Heart left ventricle (tissue), 13 donors: ENCODE results near the gene STK17A.

Source experiments
- POLR2A ChIP-seq, 2 donors: fragments of 450-650 bp; IDR thresholded peaks; one replicate each; pipeline ENCODE4 v1.6.1; 2017; ENCODE audit warnings: antibody characterized with exemption in 2 of 2, mild to moderate bottlenecking in 2 of 2, moderate library complexity in 2 of 2
- TF ChIP-seq, protein P1 (sequence below), 12 donors: fragments of 200-600 bp; sonication (generic) in 4 of 12; IDR thresholded peaks; one replicate each; pipeline versions ENCODE4 v1.5.0 to v1.8.0; 2018 to 2022; ENCODE audit warnings: antibody characterized with exemption in 12 of 12, mild to moderate bottlenecking in 5 of 12
- donor health status: ischemic (EF 13 %, LVEDD 7.1; RV severe dilation, severe dysfunction).
- donor health status: DM: no; HTN: yes; CAD: no.
- donor health status: DM: no; HTN: no; CAD: no.
- donor health status: ischemic (EF 25% LVEDD 6.9; RV normal size, moderate dysfunction).
- donor health status: ischemic (EF 25% LVEDD 5.7; RV mildly dilated, moderate dysfunction).
- donor health status: ischemic (EF 35%, LVEDD 5.7; RV mildly dilated, moderate dysfunction).
- donor health status: nonischemic (EF 11% LVEDD 7.7; RV severe dilation, severe dysfunction).
- donor health status: DM: yes; HTN: yes; CAD: no.
- donor health status: PGD.
- donor health status: ischemic (EF 29% LVEDD 5.4; RV normal size, mild dysfunction).
- donor health status: nonischemic (EF 23%, LVEDD 6.1; RV moderate dilation, normal function).

DNA sequence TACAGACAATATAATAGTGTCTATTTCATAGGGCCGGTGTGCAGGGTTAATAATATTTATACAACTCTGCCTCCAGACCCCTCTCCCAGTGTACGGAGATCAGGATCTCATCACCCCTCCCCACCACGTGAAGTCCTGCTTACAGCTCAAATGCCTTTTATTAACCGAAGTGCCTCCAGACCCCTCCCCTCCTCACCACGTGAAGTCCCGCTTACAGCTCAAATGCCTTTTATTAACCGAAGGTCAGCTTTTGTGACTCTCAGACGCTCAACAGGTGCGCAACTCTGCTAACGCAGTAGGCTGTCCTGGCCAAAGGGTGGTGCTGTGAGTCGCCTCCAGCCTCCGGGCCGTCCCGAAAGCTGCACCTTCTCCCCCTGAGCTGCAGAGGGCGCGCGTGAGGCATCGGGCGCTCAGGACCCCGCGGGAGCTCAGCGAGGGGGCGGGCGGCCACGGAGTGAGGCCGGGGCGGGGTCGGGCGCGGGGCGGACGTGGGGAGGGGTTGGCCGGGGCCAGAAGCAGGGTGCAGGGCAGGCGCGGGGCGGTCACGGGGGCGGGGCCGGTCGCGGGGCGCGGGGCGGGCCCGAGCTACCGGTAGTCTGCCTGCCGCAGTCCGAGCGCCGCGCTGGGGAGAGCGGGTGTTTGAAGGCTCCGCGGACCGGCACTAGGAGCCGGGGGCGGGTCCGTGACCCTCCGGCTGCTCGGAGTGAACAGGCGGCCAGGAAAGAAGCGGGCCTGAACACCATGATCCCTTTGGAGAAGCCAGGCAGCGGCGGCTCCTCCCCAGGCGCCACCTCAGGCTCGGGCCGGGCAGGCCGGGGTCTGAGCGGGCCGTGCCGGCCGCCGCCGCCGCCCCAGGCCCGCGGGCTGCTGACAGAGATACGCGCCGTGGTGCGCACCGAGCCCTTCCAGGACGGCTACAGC lies at the start of gene STK17A:
- TF ChIP-seq, protein P1, sequence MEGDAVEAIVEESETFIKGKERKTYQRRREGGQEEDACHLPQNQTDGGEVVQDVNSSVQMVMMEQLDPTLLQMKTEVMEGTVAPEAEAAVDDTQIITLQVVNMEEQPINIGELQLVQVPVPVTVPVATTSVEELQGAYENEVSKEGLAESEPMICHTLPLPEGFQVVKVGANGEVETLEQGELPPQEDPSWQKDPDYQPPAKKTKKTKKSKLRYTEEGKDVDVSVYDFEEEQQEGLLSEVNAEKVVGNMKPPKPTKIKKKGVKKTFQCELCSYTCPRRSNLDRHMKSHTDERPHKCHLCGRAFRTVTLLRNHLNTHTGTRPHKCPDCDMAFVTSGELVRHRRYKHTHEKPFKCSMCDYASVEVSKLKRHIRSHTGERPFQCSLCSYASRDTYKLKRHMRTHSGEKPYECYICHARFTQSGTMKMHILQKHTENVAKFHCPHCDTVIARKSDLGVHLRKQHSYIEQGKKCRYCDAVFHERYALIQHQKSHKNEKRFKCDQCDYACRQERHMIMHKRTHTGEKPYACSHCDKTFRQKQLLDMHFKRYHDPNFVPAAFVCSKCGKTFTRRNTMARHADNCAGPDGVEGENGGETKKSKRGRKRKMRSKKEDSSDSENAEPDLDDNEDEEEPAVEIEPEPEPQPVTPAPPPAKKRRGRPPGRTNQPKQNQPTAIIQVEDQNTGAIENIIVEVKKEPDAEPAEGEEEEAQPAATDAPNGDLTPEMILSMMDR (IDR thresholded peaks at IDR 0.05) = peak; percentile 90 to 99 (median 94)
- TF ChIP-seq POLR2A (IDR thresholded peaks at IDR 0.05) = peak in 1 of 2 donors; percentile 92
